Endothelial cell of umbilical vein (primary cell): ENCODE results near the gene CYBRD1.

ENCODE experiments used
- EZH2 ChIP-seq: IDR thresholded peaks from 2 replicates; pipeline ENCODE4 v1.6.1; 2012; ENCODE audit warnings: borderline replicate concordance, low read depth, mild to moderate bottlenecking, moderate library complexity, low read length, inconsistent platforms; ENCODE audit not compliant: severe bottlenecking
- JUN ChIP-seq: IDR thresholded peaks from 2 replicates; pipeline ENCODE4 v1.6.1; 2011; ENCODE audit warnings: borderline replicate concordance, low read depth; ENCODE audit not compliant: insufficient read length, insufficient read depth
- MAX ChIP-seq: IDR thresholded peaks from 2 replicates; pipeline ENCODE4 v1.6.1; 2011; ENCODE audit not compliant: insufficient read depth, insufficient read length
- MYC ChIP-seq: IDR thresholded peaks from one replicate; pipeline ENCODE4 v1.6.1; 2011; ENCODE audit warnings: mild to moderate bottlenecking, low read depth, low read length
- POLR2A ChIP-seq: IDR thresholded peaks from 2 replicates; pipeline ENCODE4 v1.6.1; 2012; ENCODE audit warnings: low read depth, mild to moderate bottlenecking, control low read depth, low read length
- TF ChIP-seq, protein P1 (sequence below), 2 donors: IDR thresholded peaks; 1 replicate in 1 of 2; 2 replicates in 1 of 2; pipeline ENCODE4 v1.5.1; 2011; ENCODE audit warnings: low read length in 2 of 2, mild to moderate bottlenecking in 2 of 2, moderate library complexity in 2 of 2, control low read depth in 1 of 2, inconsistent platforms in 1 of 2, low read depth in 1 of 2; ENCODE audit not compliant: insufficient read depth in 1 of 2; ENCODE audit errors: extremely low read depth in 1 of 2

DNA sequence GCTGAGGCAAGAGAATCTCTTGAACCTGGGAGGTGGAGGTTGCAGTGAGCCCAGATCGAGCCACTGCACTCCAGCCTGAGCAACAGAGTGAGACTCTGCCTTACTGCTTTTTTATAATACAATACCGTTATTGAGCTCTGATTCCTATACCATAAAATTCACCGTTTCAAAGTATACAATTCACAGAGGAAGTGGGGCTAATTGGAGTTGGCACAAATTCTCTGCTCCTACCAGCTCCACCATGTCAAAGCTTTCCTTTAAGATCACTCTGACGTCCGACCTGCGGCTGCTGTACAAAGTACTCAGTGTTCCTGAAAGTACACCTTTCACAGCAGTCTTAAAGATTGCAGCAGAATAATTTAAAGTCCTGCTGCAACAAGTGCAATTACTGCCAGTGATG lies 29.6 kb upstream of the CYBRD1 start:
- TF ChIP-seq, protein P1, sequence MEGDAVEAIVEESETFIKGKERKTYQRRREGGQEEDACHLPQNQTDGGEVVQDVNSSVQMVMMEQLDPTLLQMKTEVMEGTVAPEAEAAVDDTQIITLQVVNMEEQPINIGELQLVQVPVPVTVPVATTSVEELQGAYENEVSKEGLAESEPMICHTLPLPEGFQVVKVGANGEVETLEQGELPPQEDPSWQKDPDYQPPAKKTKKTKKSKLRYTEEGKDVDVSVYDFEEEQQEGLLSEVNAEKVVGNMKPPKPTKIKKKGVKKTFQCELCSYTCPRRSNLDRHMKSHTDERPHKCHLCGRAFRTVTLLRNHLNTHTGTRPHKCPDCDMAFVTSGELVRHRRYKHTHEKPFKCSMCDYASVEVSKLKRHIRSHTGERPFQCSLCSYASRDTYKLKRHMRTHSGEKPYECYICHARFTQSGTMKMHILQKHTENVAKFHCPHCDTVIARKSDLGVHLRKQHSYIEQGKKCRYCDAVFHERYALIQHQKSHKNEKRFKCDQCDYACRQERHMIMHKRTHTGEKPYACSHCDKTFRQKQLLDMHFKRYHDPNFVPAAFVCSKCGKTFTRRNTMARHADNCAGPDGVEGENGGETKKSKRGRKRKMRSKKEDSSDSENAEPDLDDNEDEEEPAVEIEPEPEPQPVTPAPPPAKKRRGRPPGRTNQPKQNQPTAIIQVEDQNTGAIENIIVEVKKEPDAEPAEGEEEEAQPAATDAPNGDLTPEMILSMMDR (IDR thresholded peaks at IDR 0.05; ENCODE audit: extremely low read depth in 1 of 2, insufficient read depth in 1 of 2, low read depth in 1 of 2, low read length in 2 of 2) = no peak
- TF ChIP-seq MAX = no peak
- TF ChIP-seq POLR2A = no peak
- TF ChIP-seq EZH2 = no peak
- no peak for TF ChIP-seq JUN
- no peak for TF ChIP-seq MYC
